RWPE1 (cell line): ENCODE data around the gene KIRREL2.
A peak's percentile ranks its signal among the peaks of the same experiment; 100 is the strongest.

ENCODE experiments used
- CTCF ChIA-PET: fragments of 350-600 bp; sonication (Branson Sonifier 250); formaldehyde crosslinking; extraction: SDS; loops from one replicate; lab custom pipeline; 2021; lab: Yijun Ruan, JAX
- POLR2A ChIA-PET: fragments of 400-600 bp; formaldehyde crosslinking; extraction: SDS; loops from one replicate; lab custom pipeline; 2020; ENCODE audit warnings: antibody characterized with exemption; ENCODE audit not compliant: low non-redundant PET; lab: Yijun Ruan, JAX
- DNase-seq: peaks from one replicate; pipeline ENCODE4 v3.0.0; 2012; ENCODE audit warnings: low spot score
- H3K27ac ChIP-seq: fragments of 450-650 bp; 2 replicates; pipeline ENCODE4 v1.5.1; 2017
- TF ChIP-seq, protein P1 (sequence below): fragments of 450-650 bp; conservative IDR thresholded peaks from 2 replicates; pipeline ENCODE4 v1.5.1; 2017; ENCODE audit warnings: low read depth, mild to moderate bottlenecking

KIRREL2 gene

DNA sequence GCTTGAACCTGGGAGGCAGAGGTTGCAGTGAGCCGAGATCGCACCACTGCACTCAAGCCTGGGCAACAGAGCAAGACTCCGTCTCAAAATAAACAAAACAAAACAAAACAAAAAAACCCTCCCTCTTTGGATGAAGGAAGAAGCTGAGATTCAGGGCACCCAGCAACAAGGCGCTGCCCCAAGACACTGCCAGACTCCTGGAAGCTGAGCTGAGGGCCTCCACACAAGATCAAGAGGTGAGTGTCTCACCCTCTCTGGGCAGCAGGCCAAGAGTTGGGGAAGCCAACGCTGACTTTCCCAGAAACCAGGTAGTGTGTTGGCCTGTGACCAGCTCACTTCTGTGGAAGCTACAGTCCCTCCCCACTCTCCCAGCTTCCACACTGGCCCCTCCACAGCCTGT is 55.1 kb downstream of the KIRREL2 start:
- POLR2A ChIA-PET, result no interaction called here
- peak; percentile 50 for DNase-seq
- TF ChIP-seq, protein P1, sequence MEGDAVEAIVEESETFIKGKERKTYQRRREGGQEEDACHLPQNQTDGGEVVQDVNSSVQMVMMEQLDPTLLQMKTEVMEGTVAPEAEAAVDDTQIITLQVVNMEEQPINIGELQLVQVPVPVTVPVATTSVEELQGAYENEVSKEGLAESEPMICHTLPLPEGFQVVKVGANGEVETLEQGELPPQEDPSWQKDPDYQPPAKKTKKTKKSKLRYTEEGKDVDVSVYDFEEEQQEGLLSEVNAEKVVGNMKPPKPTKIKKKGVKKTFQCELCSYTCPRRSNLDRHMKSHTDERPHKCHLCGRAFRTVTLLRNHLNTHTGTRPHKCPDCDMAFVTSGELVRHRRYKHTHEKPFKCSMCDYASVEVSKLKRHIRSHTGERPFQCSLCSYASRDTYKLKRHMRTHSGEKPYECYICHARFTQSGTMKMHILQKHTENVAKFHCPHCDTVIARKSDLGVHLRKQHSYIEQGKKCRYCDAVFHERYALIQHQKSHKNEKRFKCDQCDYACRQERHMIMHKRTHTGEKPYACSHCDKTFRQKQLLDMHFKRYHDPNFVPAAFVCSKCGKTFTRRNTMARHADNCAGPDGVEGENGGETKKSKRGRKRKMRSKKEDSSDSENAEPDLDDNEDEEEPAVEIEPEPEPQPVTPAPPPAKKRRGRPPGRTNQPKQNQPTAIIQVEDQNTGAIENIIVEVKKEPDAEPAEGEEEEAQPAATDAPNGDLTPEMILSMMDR, result no peak

DNA sequence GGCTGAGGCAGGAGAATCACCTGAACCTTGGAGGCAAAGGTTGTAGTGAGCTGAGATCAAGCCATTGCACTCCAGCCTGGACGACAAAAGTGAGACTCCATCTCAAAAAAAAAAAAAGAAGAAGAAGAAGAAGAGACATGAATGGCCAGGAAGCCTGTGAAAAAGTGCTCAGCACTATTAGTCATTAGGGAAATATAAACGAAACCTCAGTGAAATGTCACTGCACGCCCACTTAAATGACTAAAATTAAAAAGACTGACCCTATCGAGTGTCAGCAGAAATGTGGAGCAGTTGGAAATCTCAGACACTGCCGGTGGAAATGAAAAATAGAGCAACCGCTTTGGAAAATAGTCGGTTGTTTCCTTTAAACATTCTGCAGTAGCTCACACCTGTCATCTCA is 56.9 kb downstream of the KIRREL2 start:
- POLR2A ChIA-PET, result no interaction called here
- CTCF ChIA-PET, result no interaction called here
- TF ChIP-seq, protein P1, result no peak
- DNase-seq, result no peak
- no peak overlapping the region for H3K27ac ChIP-seq

More for the DNA sequence above, 55.1 kb downstream of the KIRREL2 start:
- CTCF ChIA-PET, result interaction anchor here (0.5 to 0.6 kb wide), 3 partner anchors 27 to 559 kb away, joined by 3 to 5 read pairs (median 3); no protein-coding TSS in a partner anchor
- peak overlapping the region; percentile 28 for H3K27ac ChIP-seq

DNA sequence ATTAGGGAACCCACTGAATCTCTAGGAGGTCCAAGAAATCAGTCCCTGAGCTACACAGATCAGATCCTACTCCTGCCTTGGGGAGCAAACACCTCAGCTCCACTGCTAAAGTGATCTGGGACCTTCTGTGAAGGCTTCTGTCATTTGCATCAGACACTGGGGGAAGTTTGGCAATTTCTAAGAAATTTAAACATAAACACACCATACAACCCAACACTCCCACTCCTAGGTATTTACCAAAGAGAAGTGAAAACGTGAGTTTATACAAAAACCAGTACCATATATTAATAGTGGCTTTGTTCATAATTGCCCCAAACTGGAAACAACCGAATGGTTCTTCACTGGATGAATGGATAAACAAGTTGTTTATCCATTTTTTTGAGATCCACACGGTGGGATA is 58.7 kb downstream of the KIRREL2 start:
- ChIA-PET POLR2A (no interaction called here), CTCF (no interaction called here)
- no peak for DNase-seq
- H3K27ac ChIP-seq, result no peak overlapping the region
- TF ChIP-seq, protein P1, result no peak
